Stimulated activated CD8-positive, alpha-beta memory T cell treated with anti-CD3 and anti-CD28 coated beads, Interleukin-7, amount 100 ng/mL, for 4 hours (primary cell): Measurements from ENCODE around the gene IPO5.
"Not testable (repeated sequence)": the region's sequence is repeated elsewhere in the genome, so short reads cannot be mapped to it uniquely, and the experiment has no call there.

ENCODE experiments used
- DNase-seq, 2 donors: peaks; one replicate each; pipeline ENCODE4 v3.0.0-alpha.2; 2020; ENCODE audit warnings: low read depth in 2 of 2

Gene IPO5

DNA sequence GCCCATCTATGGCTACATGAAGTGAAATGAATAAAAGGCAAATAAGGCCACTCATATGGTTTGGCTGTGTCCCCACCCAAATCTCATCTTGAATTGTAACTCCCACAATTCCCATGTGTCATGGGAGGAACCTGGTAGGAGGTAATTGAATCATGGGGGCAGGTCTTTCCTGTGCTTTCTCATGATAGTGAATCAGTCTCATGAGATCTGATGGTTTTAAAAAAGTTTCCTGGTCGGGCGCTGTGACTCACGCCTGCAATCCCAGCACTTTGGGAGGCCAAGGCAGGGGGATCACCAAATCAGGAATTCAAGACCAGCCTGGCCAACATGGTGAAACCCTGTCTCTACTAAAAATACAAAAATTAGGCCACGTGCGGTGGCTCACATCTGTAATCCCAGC lies 4.2 kb upstream of the IPO5 start:
- DNase-seq = not testable (repeated sequence)

DNA sequence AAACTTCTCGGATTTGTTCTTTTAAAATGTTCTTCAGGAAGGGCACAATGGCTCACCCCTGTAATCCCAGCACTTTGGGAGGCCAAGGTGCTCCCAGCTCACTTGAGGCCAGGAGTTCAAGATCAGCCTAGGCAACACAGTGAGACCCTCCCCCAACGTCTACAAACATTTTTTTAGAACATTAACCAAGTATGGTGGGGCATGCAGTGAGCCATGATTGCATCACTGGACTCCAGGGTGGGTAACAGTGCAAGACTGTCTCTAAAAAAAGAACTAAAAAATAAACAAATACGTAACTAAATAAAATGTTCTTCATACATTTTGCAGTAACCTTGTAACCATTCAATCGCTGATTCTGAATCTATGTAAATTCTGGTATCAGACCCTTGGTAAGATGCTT lies 2.1 kb upstream of the IPO5 start:
- DNase-seq = no peak

DNA sequence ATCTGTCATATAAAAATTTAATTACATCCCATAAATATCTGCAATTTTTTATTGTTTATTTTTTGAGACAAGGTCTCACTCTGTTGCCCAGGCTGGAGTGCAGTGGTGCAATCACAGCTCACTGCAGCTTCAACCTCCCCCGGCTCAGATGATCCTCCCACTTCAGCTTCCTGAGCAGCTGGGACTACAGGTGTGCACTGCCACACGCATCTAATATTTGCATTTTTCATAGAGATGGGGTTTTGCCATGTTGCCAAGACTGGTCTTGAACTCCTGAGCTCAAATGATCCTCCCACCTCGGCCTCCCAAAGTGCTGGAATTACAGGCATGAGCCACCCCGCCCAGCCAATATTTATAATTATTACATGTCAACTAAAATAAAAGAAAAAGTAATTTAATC lies 644 bp upstream of the IPO5 start:
- DNase-seq = not testable (repeated sequence)

DNA sequence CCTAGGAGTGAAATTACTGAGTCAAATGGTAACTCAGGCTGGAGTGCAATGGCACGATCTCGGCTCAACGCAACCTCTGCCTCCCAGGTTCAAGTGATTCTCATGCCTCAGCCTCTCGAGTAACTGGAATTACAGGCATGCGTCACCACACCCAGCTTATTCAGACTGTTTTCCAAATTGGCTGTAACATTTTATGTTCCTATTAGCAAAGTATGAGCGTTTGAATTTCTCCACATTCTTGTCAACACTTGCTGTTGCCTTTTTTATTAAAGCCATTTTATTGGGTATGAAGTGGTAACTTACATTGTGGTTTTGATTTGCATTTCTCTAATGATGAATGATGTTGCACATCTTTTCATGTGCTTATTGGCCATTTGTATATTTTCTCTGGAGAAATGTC lies 7.9 kb downstream of the IPO5 start:
- no peak for DNase-seq

DNA sequence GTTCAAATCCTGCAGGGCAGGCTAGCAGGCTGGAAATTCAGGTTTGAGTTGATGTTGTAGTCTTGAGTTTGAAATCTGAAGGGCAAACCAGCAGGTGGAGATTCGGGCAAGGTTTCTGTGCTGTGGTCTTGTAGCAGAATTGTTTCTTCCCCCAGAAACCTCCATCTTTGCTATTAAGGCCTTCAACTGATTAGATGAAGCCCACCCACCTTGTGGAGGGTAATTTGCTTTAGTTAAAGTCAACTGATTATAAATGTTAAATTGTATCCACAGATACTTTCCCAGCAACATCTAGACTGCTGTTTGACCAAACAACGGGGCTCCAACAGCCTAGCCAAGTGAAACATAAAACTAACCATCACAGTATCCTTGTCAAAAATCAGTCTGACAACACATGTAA lies 9.4 kb downstream of the IPO5 start:
- no peak for DNase-seq

DNA sequence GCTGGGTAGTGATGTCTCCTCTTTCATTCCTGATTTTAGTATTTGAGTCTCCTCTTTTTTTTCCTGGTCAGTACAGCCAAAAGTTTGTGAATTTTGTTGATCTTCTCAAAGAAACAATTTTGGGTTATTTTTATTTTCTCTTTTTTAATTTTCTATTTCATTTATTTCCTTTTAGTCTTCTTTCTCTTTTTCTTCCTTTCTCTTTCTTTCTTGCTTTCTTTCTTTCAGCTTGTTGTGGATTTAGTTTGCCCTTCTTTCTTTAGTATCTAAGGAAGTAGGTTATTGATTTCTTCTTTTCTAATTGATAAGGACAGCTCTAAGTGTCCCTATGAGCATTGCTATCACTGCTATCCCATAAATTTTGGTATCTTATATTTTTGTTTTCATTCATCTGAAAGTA lies 13.8 kb downstream of the IPO5 start:
- DNase-seq = no peak

DNA sequence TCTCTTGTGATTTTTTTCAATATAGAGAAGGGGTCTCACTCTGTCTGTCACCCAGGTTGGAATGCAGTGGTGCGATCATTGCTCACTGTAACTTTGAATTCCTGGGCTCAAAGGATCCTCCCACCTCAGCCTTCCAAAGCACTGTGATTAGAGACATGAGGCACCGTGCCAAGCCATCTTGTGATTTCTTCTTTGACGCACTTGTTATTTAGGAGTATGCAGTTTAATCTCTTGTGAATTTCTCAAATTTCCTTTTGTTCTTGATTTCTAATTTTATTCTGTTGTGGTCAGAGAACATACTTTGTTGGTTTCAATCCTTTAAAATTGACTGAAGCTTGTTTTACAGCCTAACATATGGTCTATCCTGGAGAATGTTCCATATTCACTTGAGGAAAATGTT lies 14.5 kb downstream of the IPO5 start:
- no peak for DNase-seq

DNA sequence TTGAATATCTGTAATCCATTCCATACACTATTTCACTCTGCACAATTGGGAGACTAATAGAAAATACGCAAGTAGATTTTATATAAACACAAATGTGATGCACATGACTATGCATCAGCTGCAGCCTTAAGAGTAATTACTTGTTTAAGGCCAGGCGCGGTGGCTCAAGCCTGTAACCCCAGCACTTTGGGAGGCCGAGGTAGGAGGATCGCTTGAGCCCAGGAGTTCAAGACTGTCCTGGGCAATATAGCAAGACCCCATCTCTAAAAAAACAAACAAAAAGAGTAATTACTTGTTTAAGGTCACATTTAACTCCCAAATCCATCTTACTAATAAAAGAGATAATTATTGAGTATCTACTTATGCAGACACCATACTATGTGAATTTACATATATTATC lies 18.0 kb downstream of the IPO5 start:
- no peak for DNase-seq

DNA sequence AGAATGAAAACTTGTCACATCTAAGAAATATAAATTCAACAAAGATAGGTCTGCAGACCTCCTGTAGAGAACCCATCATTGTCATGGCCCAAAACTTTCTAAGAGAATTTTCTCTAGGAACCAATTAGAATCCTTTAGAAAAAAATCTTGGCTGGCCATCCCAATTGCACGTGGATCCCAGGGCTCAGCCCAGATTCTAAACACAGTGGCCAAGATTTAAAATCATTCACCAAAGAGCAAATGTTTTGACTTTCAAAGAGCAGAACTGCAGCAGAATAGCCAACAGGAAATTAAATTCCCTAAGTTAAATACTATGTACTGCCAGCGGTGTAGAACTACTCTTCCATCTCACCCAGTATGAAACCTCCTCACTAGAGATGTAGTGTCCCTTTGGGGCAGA lies 21.3 kb downstream of the IPO5 start:
- DNase-seq = no peak

DNA sequence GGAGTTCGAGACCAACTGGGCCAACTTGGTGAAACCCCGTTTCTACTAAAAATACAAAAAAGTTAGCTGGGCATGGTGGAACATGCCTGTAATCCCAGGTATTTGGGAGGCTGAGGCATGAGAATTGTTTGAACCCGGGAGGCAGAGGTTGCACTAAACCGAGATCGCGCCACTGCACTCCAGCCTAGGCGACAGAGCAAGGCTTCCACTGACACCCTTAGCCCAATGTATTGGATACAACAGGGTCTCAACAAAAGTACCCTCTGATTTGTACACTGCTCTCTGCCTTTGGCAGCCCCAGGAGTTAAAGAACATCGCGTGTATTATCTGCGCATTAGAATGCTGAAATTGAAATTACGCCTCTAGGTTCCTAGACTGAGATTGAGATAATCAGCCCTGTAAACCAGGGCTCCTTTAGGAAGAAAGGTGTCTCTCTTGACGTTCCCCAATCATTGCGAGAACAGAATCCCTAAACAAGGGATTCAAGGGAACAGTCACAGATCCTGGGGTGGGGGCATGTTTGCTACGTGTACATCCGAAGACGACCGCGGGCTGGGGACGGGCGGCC lies 21.9 kb downstream of the IPO5 start:
- DNase-seq = no peak

DNA sequence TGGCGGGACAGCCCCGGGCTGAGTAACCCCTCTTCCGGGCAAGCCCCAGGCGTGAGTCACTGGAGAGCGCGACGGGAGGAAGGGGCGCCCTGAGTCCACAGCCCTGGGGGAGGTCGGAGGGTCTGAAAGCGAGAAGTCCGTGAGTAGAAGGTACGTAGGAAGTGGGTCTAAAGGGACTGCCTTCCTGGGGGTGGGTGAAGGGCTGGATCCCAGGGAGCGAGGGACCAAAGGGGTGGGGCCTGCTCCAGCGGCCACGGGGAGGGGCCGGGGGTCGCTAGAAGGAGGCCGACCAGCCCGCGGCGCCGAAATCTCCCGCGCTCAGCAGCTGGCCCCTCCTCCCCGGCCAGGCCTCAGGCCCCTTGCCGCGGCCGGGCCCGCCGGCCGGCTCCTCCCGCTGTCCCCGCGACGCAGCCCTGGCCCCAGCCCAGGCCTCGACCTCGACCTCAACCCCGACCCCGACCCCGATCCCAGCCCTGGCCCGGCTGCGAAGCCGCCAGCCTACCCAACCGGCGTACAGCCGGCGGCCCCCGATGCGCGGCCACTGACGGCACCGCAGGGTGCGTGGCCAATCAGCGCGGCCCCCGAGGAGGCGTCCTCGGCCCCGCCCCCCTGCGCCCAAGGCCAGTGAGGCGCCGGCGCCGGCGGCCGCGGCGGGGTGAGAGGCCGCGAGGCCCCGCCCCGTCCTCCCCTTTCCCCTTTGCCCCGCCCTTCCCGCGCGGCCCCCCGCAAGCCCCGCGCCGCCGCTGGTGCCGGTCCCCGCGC lies 22.6 kb downstream of the IPO5 start:
- peak; percentile 70 to 91 for DNase-seq

DNA sequence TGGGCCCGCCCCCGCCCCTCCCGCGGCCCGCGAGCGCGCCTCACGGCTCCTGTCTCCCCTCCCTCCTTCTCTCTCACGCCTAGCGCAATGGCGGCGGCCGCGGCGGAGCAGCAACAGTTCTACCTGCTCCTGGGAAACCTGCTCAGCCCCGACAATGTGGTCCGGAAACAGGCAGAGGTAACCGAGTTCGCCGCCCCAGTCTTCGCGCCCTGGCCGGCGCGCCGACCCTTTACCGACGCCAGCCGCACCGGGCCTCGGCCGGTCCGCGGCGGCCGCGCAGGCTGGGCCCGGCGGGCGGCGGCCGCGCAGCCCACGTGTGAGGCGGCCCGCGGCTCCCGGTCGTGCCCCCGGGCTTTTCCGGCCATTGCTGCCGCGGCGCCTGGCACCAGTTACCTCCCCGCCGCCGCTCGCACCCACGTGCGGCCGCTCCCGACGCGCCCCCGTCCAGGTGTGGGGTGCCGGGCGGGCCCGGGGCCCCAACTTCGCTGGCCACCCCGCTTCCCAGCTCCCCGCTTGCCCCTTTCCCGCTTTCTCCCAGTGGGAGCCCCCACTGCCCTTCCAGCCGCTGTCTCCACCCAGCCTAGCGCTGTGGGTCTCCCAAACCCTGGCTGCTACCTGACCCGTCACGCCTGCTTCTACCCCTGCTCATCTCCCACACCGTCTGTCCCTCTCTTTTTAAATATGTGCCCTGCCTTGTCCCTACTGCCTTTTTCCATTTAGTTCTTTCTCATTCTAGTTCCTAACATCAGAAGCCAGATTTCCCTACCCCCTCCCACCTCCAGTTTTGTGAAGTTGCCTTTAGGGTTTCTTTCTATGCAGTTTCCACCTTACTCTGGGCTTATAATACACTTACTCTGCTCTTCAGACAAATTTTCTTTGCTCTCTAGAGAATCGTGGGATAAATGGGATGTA lies 23.4 kb downstream of the IPO5 start:
- no peak for DNase-seq

DNA sequence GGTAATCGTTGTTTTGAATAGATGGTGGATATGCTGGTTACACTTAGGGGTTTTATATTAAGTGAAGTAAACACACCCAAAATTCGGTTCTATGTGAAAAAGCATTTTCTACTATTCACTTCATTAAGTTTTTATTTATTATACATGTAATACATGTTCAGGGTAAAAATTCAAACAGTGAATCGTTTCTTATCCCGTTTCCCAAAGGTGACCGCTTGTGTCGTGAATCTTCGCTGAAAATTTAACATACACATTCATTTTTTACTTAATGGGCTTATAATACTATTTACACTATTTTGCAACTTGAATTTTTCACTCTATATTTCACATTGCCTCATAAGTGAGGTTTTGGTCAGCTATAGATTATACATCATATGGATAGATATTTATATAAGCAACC lies 24.5 kb downstream of the IPO5 start:
- DNase-seq = no peak

DNA sequence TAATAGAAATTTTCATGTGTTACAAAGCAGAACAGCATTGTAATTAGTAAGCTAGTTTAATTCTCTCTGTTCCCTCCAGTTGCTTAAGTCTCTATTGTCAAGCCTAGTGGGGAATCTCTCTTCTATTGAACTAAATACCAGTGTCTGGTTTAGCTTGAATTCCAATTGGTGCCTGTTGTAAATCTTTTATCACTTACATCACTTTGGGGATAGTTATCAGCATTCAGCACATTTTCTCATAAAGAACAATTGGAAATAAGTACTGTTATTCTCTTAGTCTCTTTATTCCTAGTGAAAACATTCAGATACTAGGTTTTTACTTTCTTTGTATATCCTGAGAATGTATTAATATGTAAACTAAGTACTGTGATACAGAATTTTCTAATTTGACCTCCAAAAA lies 25.2 kb downstream of the IPO5 start:
- DNase-seq = no peak

DNA sequence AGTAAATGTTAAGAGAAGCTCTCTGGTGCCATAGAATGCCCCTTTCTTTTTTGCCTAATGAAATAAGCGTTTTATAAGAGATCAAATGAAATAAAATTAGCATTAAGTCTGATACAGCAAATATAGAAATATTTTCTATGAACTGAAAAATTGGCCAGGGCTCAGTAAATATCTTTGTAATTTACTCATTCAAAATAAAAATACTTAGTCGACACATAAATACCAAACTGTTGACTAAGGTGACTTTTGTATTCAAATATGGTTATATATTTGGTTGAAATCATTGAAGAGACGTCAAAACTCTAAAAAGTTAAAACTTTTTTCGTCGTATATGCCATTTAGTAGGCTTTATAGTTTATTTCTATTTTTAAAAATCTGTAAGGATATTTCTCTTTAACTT lies 25.6 kb downstream of the IPO5 start:
- no peak for DNase-seq

DNA sequence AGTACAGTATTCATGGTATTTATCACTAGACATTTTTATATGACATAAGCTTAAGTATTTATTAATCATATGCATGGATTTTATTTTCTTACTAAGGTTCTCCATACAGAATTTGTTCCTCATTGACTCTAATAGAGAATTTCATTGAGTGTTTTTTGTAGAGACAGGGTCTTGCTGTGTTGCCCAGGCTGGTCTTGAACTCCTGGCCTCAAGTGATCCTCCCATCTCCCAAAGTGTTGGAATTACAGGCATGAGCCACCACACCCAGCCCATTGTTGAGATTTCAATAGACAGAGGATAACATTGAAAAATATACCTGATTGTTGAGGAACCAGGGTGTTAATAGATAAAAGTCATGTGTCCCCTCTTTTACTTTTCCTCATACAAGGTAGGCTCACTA lies 26.1 kb downstream of the IPO5 start:
- DNase-seq = no peak

DNA sequence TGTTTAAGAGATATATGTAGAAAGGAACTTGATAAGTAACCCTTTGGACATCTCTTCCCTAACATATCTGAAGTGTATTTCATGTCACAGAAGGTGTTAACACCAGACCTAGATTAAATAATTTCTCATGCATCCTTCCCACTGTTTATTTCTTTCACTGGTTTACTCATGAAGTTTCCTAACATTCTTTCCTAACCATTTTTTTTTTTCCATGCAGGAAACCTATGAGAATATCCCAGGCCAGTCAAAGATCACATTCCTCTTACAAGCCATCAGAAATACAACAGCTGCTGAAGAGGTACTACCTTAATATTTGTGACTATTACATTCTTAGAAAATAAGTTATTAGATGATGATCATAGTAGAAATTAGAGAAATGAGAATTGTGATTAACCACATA lies 28.8 kb downstream of the IPO5 start:
- DNase-seq = no peak

DNA sequence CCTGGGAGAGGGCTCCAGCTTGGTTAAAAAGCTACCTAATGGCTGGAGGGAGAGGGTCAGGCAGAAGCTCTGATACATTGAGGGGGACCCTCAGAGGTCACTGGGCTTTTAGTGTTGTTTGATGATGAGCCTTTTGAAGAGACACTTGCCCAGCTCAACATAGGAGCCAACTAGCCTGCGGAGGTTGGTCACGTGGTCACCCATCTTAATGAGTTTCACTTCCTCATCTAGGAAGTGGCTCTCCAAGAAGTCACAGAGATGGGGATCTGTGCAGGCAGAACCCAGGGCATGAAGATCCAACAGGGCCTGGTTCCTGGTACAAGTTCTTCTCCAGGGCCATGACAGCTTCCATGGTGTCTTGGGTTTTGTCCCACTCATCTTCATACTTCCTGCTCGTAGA lies 33.4 kb downstream of the IPO5 start:
- no peak for DNase-seq

DNA sequence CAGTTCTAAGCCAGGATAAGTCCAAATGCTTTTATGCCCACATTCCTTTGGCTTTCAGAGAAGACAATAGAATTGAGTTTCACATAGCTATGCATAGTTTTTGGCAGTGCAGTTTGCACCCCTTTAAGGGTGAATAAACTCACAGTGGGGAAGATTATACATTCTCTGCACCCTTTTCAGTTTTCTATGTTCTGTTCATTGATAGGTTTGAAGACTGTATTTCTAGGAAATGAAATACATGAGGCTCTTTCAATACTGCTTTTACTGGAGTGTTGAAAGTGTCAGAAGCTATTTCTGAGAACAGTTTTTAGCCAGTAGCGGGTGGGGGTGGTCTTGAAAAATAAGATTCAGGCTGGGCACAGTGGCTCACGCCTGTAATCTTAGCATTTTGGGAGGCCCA lies 46.2 kb downstream of the IPO5 start:
- no peak for DNase-seq

DNA sequence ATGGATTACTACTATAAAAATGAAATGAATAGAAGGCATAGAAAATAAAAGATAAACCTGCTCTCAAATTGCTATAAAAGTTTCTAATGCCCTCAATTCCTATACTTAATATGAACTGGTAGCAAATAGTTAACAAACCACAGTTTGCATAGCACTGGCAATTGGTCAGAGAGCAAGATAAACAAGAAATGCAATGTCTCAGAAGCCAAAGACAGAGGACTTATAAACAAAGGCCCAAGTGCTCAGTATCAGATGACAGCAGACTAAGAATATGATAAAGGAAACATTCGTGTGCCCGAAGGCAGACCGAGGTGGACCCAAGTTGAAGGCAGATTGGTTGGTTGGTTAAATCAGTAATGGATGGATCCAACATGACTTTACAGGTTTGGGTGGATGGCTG lies 50.6 kb downstream of the IPO5 start:
- no peak for DNase-seq

DNA sequence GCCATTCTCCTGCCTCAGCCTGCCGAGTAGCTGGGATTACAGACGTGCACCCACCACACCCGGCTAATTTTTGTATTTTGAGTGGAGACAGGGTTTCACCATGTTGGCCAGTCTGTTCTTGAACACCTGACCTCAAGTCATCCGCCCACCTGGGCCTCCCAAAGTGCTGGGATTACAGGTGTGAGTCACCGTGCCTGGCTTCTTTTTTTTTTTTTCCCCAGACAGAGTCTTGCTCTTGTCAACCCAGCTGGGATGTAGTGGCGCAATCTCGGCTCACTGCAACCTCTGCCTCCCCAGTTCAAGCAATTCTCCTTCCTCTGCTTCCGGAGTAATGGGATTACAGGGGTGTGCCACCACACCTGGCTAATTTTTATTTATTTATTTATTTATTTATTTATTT lies 51.5 kb downstream of the IPO5 start:
- DNase-seq = not testable (repeated sequence)

DNA sequence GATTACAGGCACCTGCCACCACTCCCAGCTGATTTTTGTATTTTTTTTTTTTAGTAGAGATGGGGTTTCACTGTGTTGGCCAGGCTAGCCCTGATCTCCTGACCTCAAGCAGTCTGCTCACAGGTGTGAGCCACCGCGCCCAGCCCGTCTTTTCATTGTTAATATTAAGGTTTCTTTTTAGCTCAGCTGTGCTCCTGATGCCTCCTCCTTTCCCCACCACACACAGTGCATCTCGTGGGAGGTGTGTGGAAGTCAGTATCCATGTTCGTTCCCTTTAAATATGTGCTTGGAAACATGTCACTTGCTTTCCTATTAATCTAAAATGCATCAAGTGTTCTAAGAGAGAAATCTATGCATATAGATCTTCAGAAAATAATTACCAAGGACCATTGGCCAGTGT lies 53.5 kb downstream of the IPO5 start:
- no peak for DNase-seq

DNA sequence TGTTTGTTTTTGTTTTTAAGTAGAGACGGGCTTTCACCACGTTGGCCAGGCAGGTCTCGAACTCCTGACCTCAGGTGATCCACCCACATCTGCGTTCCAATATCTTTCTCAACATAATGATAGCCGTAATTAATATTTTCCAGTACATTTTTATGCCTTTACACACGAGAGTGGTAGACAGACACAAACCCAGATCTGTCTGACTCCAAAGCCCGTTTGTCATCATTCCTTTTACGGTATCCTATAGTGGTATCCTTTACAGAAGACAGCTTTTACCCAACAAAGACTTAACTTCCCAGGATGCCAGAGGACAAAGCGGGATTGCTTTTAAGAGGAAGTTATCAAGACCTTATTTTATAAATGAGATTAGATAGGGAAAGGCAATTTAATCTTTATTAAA lies 59.8 kb downstream of the IPO5 start:
- DNase-seq = no peak
